Thyroid gland (tissue), 4 donors: Measurements from ENCODE around the gene STEEP1.

Experiments
- POLR2A ChIP-seq, 2 donors: fragments of 450-650 bp; IDR thresholded peaks; one replicate each; pipeline ENCODE4 v1.6.1; 2017; ENCODE audit warnings: antibody characterized with exemption in 2 of 2, mild to moderate bottlenecking in 2 of 2, moderate library complexity in 1 of 2
- TF ChIP-seq, protein P1 (sequence below), 6 experiments: fragments of 200-600 bp in 3 of 6; fragments of 450-650 bp in 3 of 6; sonication (generic) in 3 of 6; IDR thresholded peaks; one replicate each; pipeline ENCODE4 v1.5.1; 2016 to 2019; ENCODE audit warnings: antibody characterized with exemption in 6 of 6, mild to moderate bottlenecking in 2 of 6, inconsistent platforms in 1 of 6, moderate library complexity in 1 of 6

DNA sequence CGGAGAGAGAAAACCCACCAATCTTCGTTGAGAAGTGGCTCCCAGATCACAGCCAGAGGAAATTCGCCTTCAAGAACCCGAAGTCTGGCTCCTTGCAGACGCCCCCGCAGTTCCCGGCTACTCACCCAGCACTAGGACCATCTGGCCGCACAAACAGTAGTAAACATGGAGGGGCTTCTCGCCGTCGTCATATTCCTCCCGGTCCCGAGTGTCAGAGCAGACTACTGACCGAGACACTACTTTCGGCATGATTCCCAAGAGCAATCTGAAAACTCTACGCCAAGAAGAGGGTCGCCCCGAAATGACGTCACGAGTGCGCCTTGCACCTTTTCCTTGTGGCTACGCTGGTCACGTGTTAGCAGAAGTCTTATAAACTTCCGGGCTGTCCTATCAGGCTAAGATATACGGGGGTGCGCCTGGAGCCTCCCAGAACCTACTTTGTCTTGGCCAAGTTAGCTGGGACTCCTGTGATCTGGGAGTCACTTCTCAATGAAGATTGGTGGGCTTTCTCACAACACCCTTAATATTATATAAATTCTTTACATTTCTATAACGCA lies at the start of gene STEEP1:
- TF ChIP-seq, protein P1, sequence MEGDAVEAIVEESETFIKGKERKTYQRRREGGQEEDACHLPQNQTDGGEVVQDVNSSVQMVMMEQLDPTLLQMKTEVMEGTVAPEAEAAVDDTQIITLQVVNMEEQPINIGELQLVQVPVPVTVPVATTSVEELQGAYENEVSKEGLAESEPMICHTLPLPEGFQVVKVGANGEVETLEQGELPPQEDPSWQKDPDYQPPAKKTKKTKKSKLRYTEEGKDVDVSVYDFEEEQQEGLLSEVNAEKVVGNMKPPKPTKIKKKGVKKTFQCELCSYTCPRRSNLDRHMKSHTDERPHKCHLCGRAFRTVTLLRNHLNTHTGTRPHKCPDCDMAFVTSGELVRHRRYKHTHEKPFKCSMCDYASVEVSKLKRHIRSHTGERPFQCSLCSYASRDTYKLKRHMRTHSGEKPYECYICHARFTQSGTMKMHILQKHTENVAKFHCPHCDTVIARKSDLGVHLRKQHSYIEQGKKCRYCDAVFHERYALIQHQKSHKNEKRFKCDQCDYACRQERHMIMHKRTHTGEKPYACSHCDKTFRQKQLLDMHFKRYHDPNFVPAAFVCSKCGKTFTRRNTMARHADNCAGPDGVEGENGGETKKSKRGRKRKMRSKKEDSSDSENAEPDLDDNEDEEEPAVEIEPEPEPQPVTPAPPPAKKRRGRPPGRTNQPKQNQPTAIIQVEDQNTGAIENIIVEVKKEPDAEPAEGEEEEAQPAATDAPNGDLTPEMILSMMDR (IDR thresholded peaks at IDR 0.05) = no peak
- TF ChIP-seq POLR2A (IDR thresholded peaks at IDR 0.05) = peak in 1 of 2 donors; percentile 51
